Measurements from ENCODE around the gene UBE2I. TPM values are rescaled to one million over a fixed set of nuclear protein-coding genes. Genes with fewer than 3 reads are reported as not detected.

Gene UBE2I
- polyA plus RNA-seq, 2 of the 4 experiments (the other 2 are of a cell fraction) = 170 to 208 TPM

- POLR2A ChIA-PET = no interaction called here
- FAIRE-seq (no peak), ATAC-seq (peak in 1 of 2 experiments; percentile 39; a peak in 3 of 6 replicates), DNase-seq (ENCODE audit: low read depth in 1 of 2, low spot score in 1 of 2) (no peak)
- 56% methylated on average over 38 of the region's 38 CpGs for WGBS (ENCODE audit: missing lambda C conversion rate)
- Histone ChIP-seq H3K4me1 (peaks cover 8% of the 10 kb centered on the region; the same call in 1 of the 3 replicates), H3K9me3 (no peaks in the 10 kb centered on the region), H3K4me3 (no peak overlapping the region), H3K27ac (no peak overlapping the region), H3K4me2 (no peak overlapping the region)
- CTCF ChIA-PET = interaction anchor here (0.9 to 1.8 kb wide), 3 partner anchors 8 to 228 kb away, joined by 3 to 4 read pairs (median 3); no protein-coding TSS in a partner anchor
- no peak for TF ChIP-seq CHD4 (IDR thresholded peaks at IDR 0.05; ENCODE audit: borderline replicate concordance)
- no peak for TF ChIP-seq MYC (IDR thresholded peaks at IDR 0.05; ENCODE audit: borderline replicate concordance, low read length)
- no peak for TF ChIP-seq HEYL (CRISPR knock-in tag; IDR thresholded peaks at IDR 0.05)
- no peak for TF ChIP-seq JUN (IDR thresholded peaks at IDR 0.05)
- TF ChIP-seq TFCP2L1 (CRISPR knock-in tag; IDR thresholded peaks at IDR 0.05) = no peak
- no peak for TF ChIP-seq GATA3 (IDR thresholded peaks at IDR 0.05; ENCODE audit: borderline replicate concordance)
- no peak for TF ChIP-seq POLR2AphosphoS2 (conservative IDR thresholded peaks at IDR 0.05; ENCODE audit: low read length)
- no peak for TF ChIP-seq CEBPB (IDR thresholded peaks at IDR 0.05)
- no peak for TF ChIP-seq ESRRA (IDR thresholded peaks at IDR 0.05; ENCODE audit: borderline replicate concordance, low read length)
- TF ChIP-seq FOSL2 (IDR thresholded peaks at IDR 0.05) = no peak
- TF ChIP-seq FOSL2 (CRISPR knock-in tag; IDR thresholded peaks at IDR 0.05) = no peak
- TF ChIP-seq RCOR1 (IDR thresholded peaks at IDR 0.05; ENCODE audit: low read depth, low read length) = no peak
- no peak for TF ChIP-seq ZFP36 (IDR thresholded peaks at IDR 0.05; ENCODE audit: borderline replicate concordance, partially characterized antibody)
- no peak for TF ChIP-seq FOXS1 (CRISPR knock-in tag; IDR thresholded peaks at IDR 0.05)
- TF ChIP-seq KDM1A (IDR thresholded peaks at IDR 0.05; ENCODE audit: low read depth) = no peak
- TF ChIP-seq E2F6 (IDR thresholded peaks at IDR 0.05; ENCODE audit: borderline replicate concordance, low read depth) = no peak
Measured at GRCh38 chr16:1285669-1286512, 23.5 kb upstream of the UBE2I start.

- Histone ChIP-seq H3K4me2 (no peak overlapping the region), H3K4me3 (no peak overlapping the region), H3K9me3 (no peaks in the 10 kb centered on the region), H3K4me1 (peaks cover 8% of the 10 kb centered on the region; the same call in 1 of the 3 replicates), H3K27ac (no peak overlapping the region)
- ATAC-seq (no peak), DNase-seq (ENCODE audit: low read depth in 1 of 2, low spot score in 1 of 2) (no peak), FAIRE-seq (no peak)
- no peak for TF ChIP-seq KDM5A (IDR thresholded peaks at IDR 0.05)
- TF ChIP-seq KDM1A (IDR thresholded peaks at IDR 0.05; ENCODE audit: low read depth) = no peak
- no peak for TF ChIP-seq HES2 (IDR thresholded peaks at IDR 0.05)
- TF ChIP-seq MYC (IDR thresholded peaks at IDR 0.05; ENCODE audit: borderline replicate concordance, low read length) = no peak
- no peak for TF ChIP-seq CTCF (IDR thresholded peaks at IDR 0.05)
- TF ChIP-seq GATA3 (IDR thresholded peaks at IDR 0.05; ENCODE audit: borderline replicate concordance) = no peak
- TF ChIP-seq HOXB5 (CRISPR knock-in tag; IDR thresholded peaks at IDR 0.05) = no peak
- no peak for TF ChIP-seq NPAS2 (CRISPR knock-in tag; IDR thresholded peaks at IDR 0.05; ENCODE audit: borderline replicate concordance)
- no peak for TF ChIP-seq CBX2 (IDR thresholded peaks at IDR 0.05; ENCODE audit: borderline replicate concordance, low read depth)
- TF ChIP-seq TP53 (CRISPR knock-in tag; IDR thresholded peaks at IDR 0.05) = no peak
- no peak for TF ChIP-seq FOXS1 (CRISPR knock-in tag; IDR thresholded peaks at IDR 0.05)
- no peak for TF ChIP-seq CEBPB (IDR thresholded peaks at IDR 0.05)
- 74% methylated on average over 22 of the region's 25 CpGs for WGBS (ENCODE audit: missing lambda C conversion rate)
- ChIA-PET POLR2A (no interaction called here), CTCF (interaction anchor here (0.9 to 1.8 kb wide), 3 partner anchors 8 to 229 kb away, joined by 3 to 4 read pairs (median 3); no protein-coding TSS in a partner anchor)
Measured at GRCh38 chr16:1286513-1287094, 22.8 kb upstream of the UBE2I start.
